K562 (cell line): ENCODE measurements around the gene HSPA1L. TPM values are rescaled to one million over a fixed set of nuclear protein-coding genes. Genes with fewer than 3 reads are reported as not detected.

Source experiments
- ARNT ChIP-seq, 2 experiments: fragments of 450-650 bp; IDR thresholded peaks; 2 replicates each; pipeline ENCODE4 v1.6.1; 2016; ENCODE audit warnings: mild to moderate bottlenecking in 1 of 2
- HMG20B ChIP-seq: fragments of 250-450 bp; sonication (Bioruptor Pico); IDR thresholded peaks from 2 replicates; pipeline ENCODE4 v1.5.0; 2021; ENCODE audit warnings: mild to moderate bottlenecking
- HMGN3 ChIP-seq: IDR thresholded peaks from 2 replicates; pipeline ENCODE4 v1.6.1; 2011; ENCODE audit warnings: borderline replicate concordance, low read depth, mild to moderate bottlenecking, mixed read lengths, low read length; ENCODE audit not compliant: insufficient read length; ENCODE audit errors: extremely low read depth
- KLF6 ChIP-seq: fragments of 250-450 bp; sonication (Bioruptor Pico); IDR thresholded peaks from 2 replicates; pipeline ENCODE4 v1.4.0; 2020; ENCODE audit warnings: mild to moderate bottlenecking, moderate library complexity, borderline replicate concordance
- MYBL2 ChIP-seq, 2 experiments: fragments of 450-650 bp in 1 of 2; sonication (generic) in 1 of 2; formaldehyde crosslinking in 1 of 2; IDR thresholded peaks; 2 replicates each; pipeline versions ENCODE4 v1.6.1 to v1.8.1; 2017 to 2022; ENCODE audit warnings: borderline replicate concordance in 1 of 2, inconsistent platforms in 1 of 2, low read depth in 1 of 2, mild to moderate bottlenecking in 1 of 2, missing genetic modification reagents in 1 of 2, moderate library complexity in 1 of 2
- NR4A1 ChIP-seq, 2 experiments: fragments of 250-450 bp in 1 of 2; fragments of 450-650 bp in 1 of 2; sonication (Bioruptor Pico) in 1 of 2; IDR thresholded peaks; 2 replicates each; pipeline versions ENCODE4 v1.4.0 to v1.6.1; 2016 to 2020; ENCODE audit warnings: mild to moderate bottlenecking in 2 of 2, missing compliant biosample characterization in 1 of 2, missing genetic modification characterization in 1 of 2, moderate library complexity in 1 of 2
- TAF7 ChIP-seq: fragments of 450-650 bp; IDR thresholded peaks from 2 replicates; pipeline ENCODE4 v1.6.1; 2016; ENCODE audit warnings: missing genetic modification characterization, missing compliant biosample characterization
- ZNF124 ChIP-seq: sonication (generic); formaldehyde crosslinking; IDR thresholded peaks from 2 replicates; pipeline ENCODE4 v1.8.1; 2022; ENCODE audit warnings: missing genetic modification reagents
- ZNF830 ChIP-seq: fragments of 250-450 bp; sonication (Bioruptor Pico); IDR thresholded peaks from 2 replicates; pipeline ENCODE4 v1.5.0; 2021; ENCODE audit warnings: mild to moderate bottlenecking
- polyA plus RNA-seq, 8 experiments: library from polyadenylated mRNA; depleted of rRNA in 4 of 8; stranded (reverse) in 5 of 8; unstranded in 3 of 8; fragments of >200 nt; fragmentation: Nextera tagmentation in 2 of 8; fragmentation: Illumina TruSeq in 1 of 8; extraction: Ambion mirVana in 2 of 8; extraction: Trizol in 1 of 8; gene quantifications; 2 replicates each; pipeline versions ENCODE4 v1.2.1 to v1.2.3, GENCODE V29; 2011 to 2014; ENCODE audit warnings: inconsistent platforms in 1 of 8, missing spikeins in 1 of 8
- total RNA-seq, 7 experiments: library from RNA; depleted of rRNA in 6 of 7; stranded (reverse); fragments of >200 nt in 6 of 7; fragmentation: Illumina TruSeq in 2 of 7; extraction: Trizol in 2 of 7; gene quantifications; 2 replicates each; pipeline versions ENCODE4 v1.2.1 to v1.2.3, GENCODE V29; 2011 to 2021; ENCODE audit warnings: low replicate concordance in 1 of 7
- TF ChIP-seq, protein P1 (sequence below), 2 experiments: fragments of 450-650 bp in 1 of 2; sonication (generic) in 1 of 2; formaldehyde crosslinking in 1 of 2; IDR thresholded peaks; 2 replicates each; pipeline versions ENCODE4 v1.7.1 to v1.9.0; 2016 to 2022; ENCODE audit warnings: inconsistent platforms in 1 of 2, mild to moderate bottlenecking in 1 of 2, missing genetic modification reagents in 1 of 2
- TF ChIP-seq, protein P2 (sequence below): sonication (generic); formaldehyde crosslinking; IDR thresholded peaks from 2 replicates; pipeline ENCODE4 v1.9.0; 2022; ENCODE audit warnings: mild to moderate bottlenecking, missing genetic modification reagents
- TF ChIP-seq, protein P3 (sequence below): fragments of 250-450 bp; sonication (Bioruptor Pico); IDR thresholded peaks from 2 replicates; pipeline ENCODE4 v1.9.0; 2021; ENCODE audit warnings: mild to moderate bottlenecking

Gene HSPA1L
- total and polyA plus RNA-seq, 9 of the 15 experiments (the other 6 are each of a cell fraction or from before 2014, with no cell fraction given): 0.14 to 2.1 (median 1.3) TPM

DNA sequence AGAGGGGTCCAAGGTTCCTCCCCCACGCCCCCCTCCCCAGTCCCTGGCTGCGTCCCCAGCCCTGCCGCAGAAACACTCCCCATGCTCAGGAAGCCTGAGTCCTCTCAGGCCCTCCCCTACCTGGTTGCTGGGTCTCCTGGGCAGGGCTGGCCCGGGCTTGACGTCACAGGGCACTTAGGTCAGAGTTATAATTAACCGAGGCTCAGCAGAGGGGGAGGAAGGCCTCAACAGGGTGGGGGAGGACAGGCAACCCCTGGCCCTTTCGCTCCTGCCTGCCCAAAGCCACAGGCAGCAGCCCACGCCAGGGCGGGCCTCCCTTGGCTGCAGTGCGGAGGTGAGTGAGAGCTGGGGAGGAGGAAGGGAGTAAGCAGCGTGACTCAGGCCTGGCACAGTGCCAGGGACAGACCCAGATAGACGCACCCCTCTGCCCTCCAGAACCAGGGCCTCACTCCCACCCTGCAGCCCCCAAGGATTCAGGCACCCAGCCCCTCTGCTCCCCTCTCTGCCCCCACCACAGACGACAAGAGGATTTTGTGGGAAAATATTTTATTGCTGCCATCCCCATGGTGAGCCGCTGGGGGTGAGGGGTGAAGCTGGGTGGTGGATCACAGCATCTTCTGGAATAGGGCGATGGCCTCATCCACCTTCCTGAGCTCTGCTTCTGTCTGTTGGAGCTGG is 38.0 kb downstream of the HSPA1L start, which contains the start of gene VWA7 (continued):
- TF ChIP-seq, protein P1, sequence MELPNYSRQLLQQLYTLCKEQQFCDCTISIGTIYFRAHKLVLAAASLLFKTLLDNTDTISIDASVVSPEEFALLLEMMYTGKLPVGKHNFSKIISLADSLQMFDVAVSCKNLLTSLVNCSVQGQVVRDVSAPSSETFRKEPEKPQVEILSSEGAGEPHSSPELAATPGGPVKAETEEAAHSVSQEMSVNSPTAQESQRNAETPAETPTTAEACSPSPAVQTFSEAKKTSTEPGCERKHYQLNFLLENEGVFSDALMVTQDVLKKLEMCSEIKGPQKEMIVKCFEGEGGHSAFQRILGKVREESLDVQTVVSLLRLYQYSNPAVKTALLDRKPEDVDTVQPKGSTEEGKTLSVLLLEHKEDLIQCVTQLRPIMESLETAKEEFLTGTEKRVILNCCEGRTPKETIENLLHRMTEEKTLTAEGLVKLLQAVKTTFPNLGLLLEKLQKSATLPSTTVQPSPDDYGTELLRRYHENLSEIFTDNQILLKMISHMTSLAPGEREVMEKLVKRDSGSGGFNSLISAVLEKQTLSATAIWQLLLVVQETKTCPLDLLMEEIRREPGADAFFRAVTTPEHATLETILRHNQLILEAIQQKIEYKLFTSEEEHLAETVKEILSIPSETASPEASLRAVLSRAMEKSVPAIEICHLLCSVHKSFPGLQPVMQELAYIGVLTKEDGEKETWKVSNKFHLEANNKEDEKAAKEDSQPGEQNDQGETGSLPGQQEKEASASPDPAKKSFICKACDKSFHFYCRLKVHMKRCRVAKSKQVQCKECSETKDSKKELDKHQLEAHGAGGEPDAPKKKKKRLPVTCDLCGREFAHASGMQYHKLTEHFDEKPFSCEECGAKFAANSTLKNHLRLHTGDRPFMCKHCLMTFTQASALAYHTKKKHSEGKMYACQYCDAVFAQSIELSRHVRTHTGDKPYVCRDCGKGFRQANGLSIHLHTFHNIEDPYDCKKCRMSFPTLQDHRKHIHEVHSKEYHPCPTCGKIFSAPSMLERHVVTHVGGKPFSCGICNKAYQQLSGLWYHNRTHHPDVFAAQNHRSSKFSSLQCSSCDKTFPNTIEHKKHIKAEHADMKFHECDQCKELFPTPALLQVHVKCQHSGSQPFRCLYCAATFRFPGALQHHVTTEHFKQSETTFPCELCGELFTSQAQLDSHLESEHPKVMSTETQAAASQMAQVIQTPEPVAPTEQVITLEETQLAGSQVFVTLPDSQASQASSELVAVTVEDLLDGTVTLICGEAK (IDR thresholded peaks at IDR 0.05): 0 out of 2 replicates have a peak, but pooled peaks have one; percentile 36
- TF ChIP-seq, protein P1 (CRISPR knock-in tag; IDR thresholded peaks at IDR 0.05): no peak
- TF ChIP-seq, protein P2, sequence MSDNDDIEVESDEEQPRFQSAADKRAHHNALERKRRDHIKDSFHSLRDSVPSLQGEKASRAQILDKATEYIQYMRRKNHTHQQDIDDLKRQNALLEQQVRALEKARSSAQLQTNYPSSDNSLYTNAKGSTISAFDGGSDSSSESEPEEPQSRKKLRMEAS: peak; percentile 94
- peak in 1 of 2 experiments; percentile 89 for TF ChIP-seq ARNT (IDR thresholded peaks at IDR 0.05)
- TF ChIP-seq ZNF124 (CRISPR knock-in tag): no peak
- peak; percentile 79; the same call in 1 of the 2 replicates for TF ChIP-seq NR4A1 (CRISPR knock-in tag; IDR thresholded peaks at IDR 0.05)
- peak; percentile 86 for TF ChIP-seq NR4A1 (tag; IDR thresholded peaks at IDR 0.05)
- peak; percentile 100 for TF ChIP-seq HMGN3
- no peak for TF ChIP-seq ZNF830
- TF ChIP-seq HMG20B (CRISPR knock-in tag): no peak
- TF ChIP-seq, protein P3, sequence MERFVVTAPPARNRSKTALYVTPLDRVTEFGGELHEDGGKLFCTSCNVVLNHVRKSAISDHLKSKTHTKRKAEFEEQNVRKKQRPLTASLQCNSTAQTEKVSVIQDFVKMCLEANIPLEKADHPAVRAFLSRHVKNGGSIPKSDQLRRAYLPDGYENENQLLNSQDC (CRISPR knock-in tag): 0 out of 2 replicates have a peak, but pooled peaks have one; percentile 28
- peak; percentile 10; the same call in 1 of the 2 replicates for TF ChIP-seq KLF6 (CRISPR knock-in tag)
- TF ChIP-seq MYBL2 (IDR thresholded peaks at IDR 0.05; ENCODE audit: low read depth): no peak
- no peak for TF ChIP-seq MYBL2 (CRISPR knock-in tag; IDR thresholded peaks at IDR 0.05; ENCODE audit: borderline replicate concordance)
- TF ChIP-seq TAF7: 0 out of 2 replicates have a peak, but pooled peaks have one; percentile 18
